ENCODE results near the gene DGLUCY.

The DGLUCY gene, protein sequence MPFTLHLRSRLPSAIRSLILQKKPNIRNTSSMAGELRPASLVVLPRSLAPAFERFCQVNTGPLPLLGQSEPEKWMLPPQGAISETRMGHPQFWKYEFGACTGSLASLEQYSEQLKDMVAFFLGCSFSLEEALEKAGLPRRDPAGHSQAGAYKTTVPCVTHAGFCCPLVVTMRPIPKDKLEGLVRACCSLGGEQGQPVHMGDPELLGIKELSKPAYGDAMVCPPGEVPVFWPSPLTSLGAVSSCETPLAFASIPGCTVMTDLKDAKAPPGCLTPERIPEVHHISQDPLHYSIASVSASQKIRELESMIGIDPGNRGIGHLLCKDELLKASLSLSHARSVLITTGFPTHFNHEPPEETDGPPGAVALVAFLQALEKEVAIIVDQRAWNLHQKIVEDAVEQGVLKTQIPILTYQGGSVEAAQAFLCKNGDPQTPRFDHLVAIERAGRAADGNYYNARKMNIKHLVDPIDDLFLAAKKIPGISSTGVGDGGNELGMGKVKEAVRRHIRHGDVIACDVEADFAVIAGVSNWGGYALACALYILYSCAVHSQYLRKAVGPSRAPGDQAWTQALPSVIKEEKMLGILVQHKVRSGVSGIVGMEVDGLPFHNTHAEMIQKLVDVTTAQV

DNA sequence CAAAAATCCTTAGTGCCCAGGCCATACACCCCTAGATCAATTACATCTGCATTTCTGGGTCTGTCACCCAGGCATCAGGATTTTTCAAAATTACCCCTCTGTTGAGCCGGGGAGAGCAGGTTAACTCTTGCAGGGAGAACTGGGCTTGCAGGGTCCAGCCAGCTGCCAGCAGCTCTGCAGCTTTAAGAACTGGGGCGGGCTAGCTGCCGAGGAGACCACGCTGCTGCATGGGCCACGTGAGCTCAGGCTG lies at the start of gene DGLUCY:
DGLUCY (plus strand) TSS at position 245 of the 250 bp plus-strand sequence. CDS start 46,222 bp downstream, outside the sequence.
- TF ChIP-seq, protein P1, sequence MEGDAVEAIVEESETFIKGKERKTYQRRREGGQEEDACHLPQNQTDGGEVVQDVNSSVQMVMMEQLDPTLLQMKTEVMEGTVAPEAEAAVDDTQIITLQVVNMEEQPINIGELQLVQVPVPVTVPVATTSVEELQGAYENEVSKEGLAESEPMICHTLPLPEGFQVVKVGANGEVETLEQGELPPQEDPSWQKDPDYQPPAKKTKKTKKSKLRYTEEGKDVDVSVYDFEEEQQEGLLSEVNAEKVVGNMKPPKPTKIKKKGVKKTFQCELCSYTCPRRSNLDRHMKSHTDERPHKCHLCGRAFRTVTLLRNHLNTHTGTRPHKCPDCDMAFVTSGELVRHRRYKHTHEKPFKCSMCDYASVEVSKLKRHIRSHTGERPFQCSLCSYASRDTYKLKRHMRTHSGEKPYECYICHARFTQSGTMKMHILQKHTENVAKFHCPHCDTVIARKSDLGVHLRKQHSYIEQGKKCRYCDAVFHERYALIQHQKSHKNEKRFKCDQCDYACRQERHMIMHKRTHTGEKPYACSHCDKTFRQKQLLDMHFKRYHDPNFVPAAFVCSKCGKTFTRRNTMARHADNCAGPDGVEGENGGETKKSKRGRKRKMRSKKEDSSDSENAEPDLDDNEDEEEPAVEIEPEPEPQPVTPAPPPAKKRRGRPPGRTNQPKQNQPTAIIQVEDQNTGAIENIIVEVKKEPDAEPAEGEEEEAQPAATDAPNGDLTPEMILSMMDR (IDR thresholded peaks at IDR 0.05), result no peak

DNA sequence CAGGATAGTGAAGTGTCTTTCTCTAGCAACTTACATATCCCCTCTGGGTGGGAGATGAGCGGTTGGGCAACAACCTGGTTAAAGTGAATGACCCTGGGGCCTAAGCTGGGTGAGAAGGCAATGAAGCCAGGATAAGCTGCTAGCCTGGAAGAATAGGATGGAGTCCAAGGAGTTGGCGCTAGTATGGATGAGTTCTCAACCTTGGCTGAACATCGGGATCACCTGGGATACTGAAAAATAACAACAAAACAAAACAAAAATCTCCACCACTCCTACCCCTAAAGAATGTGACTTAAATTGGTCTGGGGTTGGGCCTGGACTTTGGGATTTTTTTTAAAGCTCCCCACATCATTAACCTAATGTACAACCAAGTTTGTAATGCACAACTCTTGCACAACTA lies 48.6 kb upstream of the DGLUCY start:
- TF ChIP-seq, protein P1 (IDR thresholded peaks at IDR 0.05), result no peak

DNA sequence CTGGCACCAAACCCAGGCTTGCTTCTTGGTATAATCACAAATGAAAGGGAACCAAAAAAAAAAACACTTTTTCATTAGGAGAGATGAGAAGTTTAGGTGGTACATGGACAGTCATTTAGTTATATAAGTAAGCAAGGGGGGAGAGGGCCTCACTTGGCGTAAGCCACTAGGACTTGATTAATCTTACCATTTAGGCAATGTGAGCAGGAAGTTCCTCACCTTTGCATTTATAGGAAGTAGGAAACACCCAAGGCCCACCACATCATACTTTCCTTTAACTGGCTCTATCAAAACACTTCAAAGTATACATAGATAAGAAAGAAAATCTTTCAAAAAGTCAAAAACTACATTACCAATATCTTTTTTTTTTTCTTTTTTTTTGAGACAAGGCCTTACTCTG lies 46.7 kb upstream of the DGLUCY start:
- TF ChIP-seq, protein P1 (IDR thresholded peaks at IDR 0.05), result no peak

DNA sequence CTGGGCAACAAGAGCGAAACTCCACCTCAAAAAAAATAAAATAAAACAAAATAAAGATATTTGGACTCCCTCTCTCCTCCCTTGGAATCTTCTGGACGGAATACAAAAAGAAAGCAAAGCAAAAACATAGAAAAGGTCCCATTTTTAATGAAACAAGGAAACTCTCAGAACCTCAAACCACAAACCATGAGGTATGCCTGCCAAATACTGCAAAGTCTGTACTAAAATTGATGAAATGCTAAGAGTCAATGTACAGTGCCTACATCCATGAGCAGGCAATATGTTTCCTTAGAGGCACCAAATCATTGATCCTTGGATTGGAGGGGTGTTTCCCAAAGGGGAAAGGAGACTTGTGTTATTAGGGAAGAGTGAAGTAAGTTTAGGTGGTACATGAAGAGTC lies 45.2 kb upstream of the DGLUCY start:
- TF ChIP-seq, protein P1 (IDR thresholded peaks at IDR 0.05), result no peak

DNA sequence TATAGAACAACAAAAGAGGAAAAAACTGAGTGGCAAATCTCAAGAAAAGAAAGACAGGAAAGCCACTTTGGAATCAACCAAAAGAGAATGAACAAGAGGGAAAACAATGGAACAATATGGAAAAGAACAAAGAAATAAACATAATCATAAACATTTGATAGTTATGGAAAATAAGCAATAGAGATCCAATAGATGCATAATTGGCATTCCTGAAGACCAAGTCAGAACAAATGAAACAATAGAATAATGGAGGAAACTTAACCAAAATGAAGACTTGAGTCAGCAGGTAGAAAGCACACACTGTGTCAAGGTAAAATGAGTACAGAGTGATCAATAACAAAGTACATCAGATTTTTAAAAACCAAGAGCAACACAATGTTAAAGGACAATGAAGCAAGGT lies 43.3 kb upstream of the DGLUCY start:
- TF ChIP-seq, protein P1 (IDR thresholded peaks at IDR 0.05), result no peak

DNA sequence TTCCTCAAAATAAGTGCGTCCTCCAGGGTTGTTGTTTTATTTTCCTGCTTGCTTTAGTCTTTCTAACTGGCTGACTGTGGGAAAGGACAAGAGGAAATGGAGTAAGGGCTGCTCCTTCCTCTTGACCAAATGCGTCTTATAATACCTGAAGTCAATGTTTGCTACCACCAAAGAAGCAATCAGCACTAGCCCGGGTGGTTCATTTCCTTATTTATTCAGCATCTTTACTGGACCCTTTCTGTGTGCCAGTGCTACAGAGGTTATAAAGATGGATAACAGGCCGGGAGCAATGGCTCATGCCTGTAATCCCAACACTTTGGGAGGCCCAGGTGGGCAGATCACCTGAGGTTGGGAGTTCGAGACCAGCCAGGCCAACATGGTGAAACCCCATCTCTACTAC lies 38.3 kb upstream of the DGLUCY start:
- TF ChIP-seq, protein P1 (IDR thresholded peaks at IDR 0.05), result no peak

DNA sequence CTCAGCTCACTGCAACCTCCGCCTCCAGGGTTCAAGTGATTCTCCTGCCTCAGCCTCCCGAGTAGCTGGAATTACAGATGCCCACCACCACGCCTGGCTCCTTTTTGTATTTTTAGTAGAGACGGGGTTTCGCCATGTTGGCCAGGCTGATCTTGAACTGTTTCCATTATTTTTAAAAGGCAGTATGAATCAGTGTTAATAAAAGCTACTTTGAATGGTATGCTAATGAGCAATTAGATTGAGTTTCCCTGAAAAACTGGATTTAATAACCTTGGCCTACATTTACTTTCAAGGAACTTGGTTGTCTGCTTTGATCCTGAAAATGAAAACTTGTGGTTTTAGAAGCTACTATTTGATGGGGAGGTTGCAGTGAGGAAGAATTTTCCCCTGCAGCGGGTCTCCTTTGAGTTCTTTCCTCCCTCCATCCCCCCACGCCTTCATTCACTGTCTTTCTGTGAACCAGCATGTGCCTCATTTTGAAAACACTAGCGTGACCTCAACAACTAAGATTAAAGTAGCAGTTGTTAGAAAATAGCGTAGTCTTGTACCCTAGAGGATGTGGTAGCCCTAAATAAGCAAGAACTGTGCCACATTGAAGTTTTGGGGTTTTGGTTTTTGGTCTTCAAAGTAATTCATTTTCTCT lies 35.7 kb upstream of the DGLUCY start:
- TF ChIP-seq, protein P1 (IDR thresholded peaks at IDR 0.05), result no peak

All from LNCAP (cell line).